Measurements from ENCODE around the gene UBAP1. TPM values are rescaled to one million over a fixed set of nuclear protein-coding genes. Genes with fewer than 3 reads are reported as not detected.

The UBAP1 gene
- total and polyA plus RNA-seq, 2 of the 4 experiments (the other 2 are of a cell fraction), result 30.6 to 37.0 TPM

- Histone ChIP-seq H2AK5ac (ENCODE audit: low read depth, low read length) (no peak overlapping the region), H3K4me3 (ENCODE audit: insufficient read depth, low read depth, low read length) (no peak overlapping the region), H3K9me3 (ENCODE audit: control insufficient read depth, insufficient read depth, low read length) (no peaks in the 10 kb centered on the region), H2BK15ac (ENCODE audit: low read depth, low read length) (no peak overlapping the region), H3K18ac (ENCODE audit: low read depth, low read length) (no peak overlapping the region), H4K20me1 (ENCODE audit: insufficient read depth, low read length) (no peaks in the 10 kb centered on the region), H2BK5ac (ENCODE audit: low read depth, low read length, poor library complexity, severe bottlenecking) (no peak overlapping the region), H4K5ac (ENCODE audit: low read depth, low read length) (no peak overlapping the region), H3K9me1 (ENCODE audit: insufficient read depth, low read length) (peaks cover 3% of the 10 kb centered on the region; the same call in 1 of the 2 replicates), H4K8ac (ENCODE audit: low read depth in 2 of 2, low read length in 2 of 2) (no peak overlapping the region), H3K4ac (ENCODE audit: low read depth, low read length) (no peak overlapping the region), H4K91ac (ENCODE audit: insufficient read depth, low read depth, low read length) (no peak overlapping the region), H3K4me2 (ENCODE audit: low read depth, low read length) (no peak overlapping the region), H2AFZ (replicated peaks; ENCODE audit: low read length, poor library complexity) (no peak overlapping the region), H2AK9ac (replicated peaks; ENCODE audit: low read depth, low read length, poor library complexity) (no peak overlapping the region), H3K4me1 (ENCODE audit: control insufficient read depth, insufficient read depth, low read length) (peaks cover under 1% of the 10 kb centered on the region), H2BK20ac (ENCODE audit: low read depth, low read length) (no peak overlapping the region), H3K14ac (replicated peaks; ENCODE audit: low read depth, low read length) (no peak overlapping the region), H3K79me1 (ENCODE audit: low read depth in 1 of 2, low read length in 2 of 2) (no peaks in the 10 kb centered on the region), H3K36me3 (ENCODE audit: control insufficient read depth, insufficient read depth, low read length) (no peaks in the 10 kb centered on the region), H3K27ac (ENCODE audit: insufficient read depth, low read length) (no peak overlapping the region), H2BK120ac (ENCODE audit: low read depth, low read length) (no peak overlapping the region), H3K56ac (ENCODE audit: extremely low read depth, insufficient read depth, low read length) (no peak overlapping the region), H3K27me3 (ENCODE audit: control insufficient read depth, insufficient read depth, low read length) (no peaks in the 10 kb centered on the region), H3K23ac (ENCODE audit: low read depth, low read length) (no peak overlapping the region), H3K9ac (ENCODE audit: low read depth, low read length) (no peak overlapping the region)
- dilution Hi-C loops (cut with HindIII; ENCODE audit: low sequenced_read_pairs, unreplicated experiment) (no loop called here), in situ Hi-C loops (cut with MboI; ENCODE audit: low sequenced_read_pairs) (no loop called here), intact Hi-C loops (cut with micrococcal nuclease) (no loop called here)
- ChIA-PET POLR2A (ENCODE audit: unreplicated experiment) (no interaction called here), CTCF (interaction anchor here (0.8 kb wide), 1 partner anchor 15 kb away, joined by 3 read pairs; the partner anchor contains the start of gene UBAP1)
- TF ChIP-seq CEBPB (IDR thresholded peaks at IDR 0.05; ENCODE audit: low read depth, low read length), result 0 out of 2 replicates have a peak, but pooled peaks have one; percentile 7
- no peak for TF ChIP-seq MXI1 (IDR thresholded peaks at IDR 0.05; ENCODE audit: borderline replicate concordance, low read depth, low read length)
- peak; percentile 75 for TF ChIP-seq NFE2L2 (IDR thresholded peaks at IDR 0.05; ENCODE audit: low read depth, low read length)
- no peak for TF ChIP-seq CTCF (conservative IDR thresholded peaks at IDR 0.05; ENCODE audit: low read depth, low read length)
- TF ChIP-seq BHLHE40 (IDR thresholded peaks at IDR 0.05; ENCODE audit: low read depth, low read length), result no peak
- TF ChIP-seq RAD21 (IDR thresholded peaks at IDR 0.05; ENCODE audit: low read length), result no peak
- 67% methylated on average over 2 of the region's 3 CpGs; no CpG with 5 or more reads in 1 of the 2 experiments for WGBS, 2 experiments (ENCODE audit: extremely low coverage in 2 of 2, insufficient read length in 1 of 2)
- peak; percentile 32 for DNase-seq
- BruUV-seq (replicated peaks), result no TSS peak
- ATAC-seq (ENCODE audit: low read depth), result no peak
These were observed 15.4 kb upstream of the UBAP1 start for GRCh38 chr9:34163434-34163833.

Measured in IMR-90 (cell line).